Measurements from ENCODE around the gene ZNF831.

Gene ZNF831

DNA sequence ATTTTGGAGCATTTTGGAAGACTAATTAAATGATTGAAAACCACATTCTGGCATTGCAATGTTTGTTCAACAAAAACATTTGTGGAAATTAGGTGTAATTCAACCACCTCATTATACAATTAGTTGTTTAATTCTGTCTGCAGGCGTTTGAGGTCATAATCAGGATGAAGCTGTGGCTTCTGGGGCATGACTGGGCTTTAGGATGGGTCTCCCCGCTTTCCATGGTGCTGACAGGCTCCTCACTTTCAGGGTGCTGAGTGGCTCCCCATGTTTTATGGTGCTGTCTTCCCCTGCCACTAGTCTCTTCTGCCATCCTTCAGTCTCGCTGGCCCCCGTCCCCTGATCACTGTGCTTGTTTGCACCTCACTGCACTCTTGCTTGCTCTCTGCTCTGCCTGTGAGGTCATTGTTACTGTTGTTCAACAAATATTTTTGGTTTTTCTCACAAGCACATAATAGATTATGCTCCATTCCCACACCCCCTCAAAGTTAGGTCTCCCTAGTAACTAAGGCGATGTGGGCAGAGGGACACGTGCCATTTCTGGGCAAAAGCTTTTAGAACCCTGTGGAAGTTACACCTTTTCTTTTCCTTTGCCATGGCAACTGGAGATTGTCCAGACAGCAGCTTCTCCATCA is 25.4 kb upstream of the ZNF831 start:
- in situ Hi-C loops (cut with MboI; ENCODE audit: low sequenced_read_pairs, unreplicated experiment), result no loop called here
- TF ChIP-seq, protein P1, sequence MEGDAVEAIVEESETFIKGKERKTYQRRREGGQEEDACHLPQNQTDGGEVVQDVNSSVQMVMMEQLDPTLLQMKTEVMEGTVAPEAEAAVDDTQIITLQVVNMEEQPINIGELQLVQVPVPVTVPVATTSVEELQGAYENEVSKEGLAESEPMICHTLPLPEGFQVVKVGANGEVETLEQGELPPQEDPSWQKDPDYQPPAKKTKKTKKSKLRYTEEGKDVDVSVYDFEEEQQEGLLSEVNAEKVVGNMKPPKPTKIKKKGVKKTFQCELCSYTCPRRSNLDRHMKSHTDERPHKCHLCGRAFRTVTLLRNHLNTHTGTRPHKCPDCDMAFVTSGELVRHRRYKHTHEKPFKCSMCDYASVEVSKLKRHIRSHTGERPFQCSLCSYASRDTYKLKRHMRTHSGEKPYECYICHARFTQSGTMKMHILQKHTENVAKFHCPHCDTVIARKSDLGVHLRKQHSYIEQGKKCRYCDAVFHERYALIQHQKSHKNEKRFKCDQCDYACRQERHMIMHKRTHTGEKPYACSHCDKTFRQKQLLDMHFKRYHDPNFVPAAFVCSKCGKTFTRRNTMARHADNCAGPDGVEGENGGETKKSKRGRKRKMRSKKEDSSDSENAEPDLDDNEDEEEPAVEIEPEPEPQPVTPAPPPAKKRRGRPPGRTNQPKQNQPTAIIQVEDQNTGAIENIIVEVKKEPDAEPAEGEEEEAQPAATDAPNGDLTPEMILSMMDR (IDR thresholded peaks at IDR 0.05; ENCODE audit: borderline replicate concordance, control extremely low read depth, extremely low read depth, insufficient read depth, missing control alignments), result no peak
- no peak for DNase-seq (ENCODE audit: low spot score)

DNA sequence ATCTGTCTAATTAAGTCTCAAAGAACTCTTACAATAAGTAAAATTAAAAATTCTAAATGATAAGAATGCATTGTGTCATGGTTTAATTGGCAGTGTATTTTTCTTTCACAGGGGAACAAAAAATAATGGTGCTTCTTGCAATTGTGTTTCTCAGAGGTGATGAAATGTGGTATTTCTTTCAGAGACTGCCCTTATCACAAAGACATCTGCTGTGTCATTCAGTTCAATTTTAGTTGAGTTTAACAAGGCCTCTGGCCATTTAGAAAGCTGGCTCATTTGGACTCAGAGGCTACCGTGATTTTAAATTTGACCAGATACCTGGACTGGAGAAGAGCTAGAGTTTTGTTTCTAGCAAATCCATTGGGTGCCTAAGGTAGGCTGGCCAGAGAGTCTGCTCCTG is 23.6 kb upstream of the ZNF831 start:
- DNase-seq (ENCODE audit: low spot score), result no peak
- TF ChIP-seq, protein P1 (IDR thresholded peaks at IDR 0.05; ENCODE audit: borderline replicate concordance, control extremely low read depth, extremely low read depth, insufficient read depth, missing control alignments), result no peak
- in situ Hi-C loops (cut with MboI; ENCODE audit: low sequenced_read_pairs, unreplicated experiment), result no loop called here

DNA sequence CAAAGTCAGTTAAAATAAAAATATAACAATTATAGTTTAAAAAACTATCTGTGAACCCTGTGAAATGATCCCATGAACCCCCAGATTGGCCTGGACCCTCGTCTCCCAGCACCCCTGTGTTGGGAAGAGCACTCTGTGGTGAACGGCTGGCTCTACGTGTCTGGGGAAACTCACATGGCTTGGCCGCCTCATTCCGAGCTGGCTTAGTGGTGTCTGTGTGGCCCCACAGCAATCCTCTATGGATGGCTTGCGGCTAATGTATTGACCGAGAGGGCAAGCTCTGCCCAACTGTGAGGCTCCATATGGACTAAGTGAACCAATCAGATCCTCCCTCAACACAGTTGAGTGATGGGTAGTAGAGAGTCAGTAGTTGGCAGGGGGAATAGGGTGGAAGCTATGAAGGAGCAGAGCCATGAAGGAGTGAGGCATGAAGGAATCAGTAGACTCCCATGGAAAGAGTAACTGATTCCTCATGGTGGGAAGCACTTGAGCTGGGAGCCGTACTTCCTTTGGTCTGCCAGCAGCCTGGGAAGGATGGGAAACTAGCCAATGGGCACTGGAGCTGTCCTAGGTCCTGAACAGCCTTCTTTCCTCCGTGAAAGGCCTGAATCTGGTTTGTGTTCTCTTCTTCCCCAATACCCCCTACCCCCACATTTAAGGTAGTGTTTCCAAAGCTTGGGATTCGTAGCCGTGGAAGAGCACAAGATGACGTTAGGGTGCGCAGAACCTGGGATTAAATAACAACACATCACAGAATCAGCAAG is 21.6 kb upstream of the ZNF831 start:
- TF ChIP-seq, protein P1 (IDR thresholded peaks at IDR 0.05; ENCODE audit: borderline replicate concordance, control extremely low read depth, extremely low read depth, insufficient read depth, missing control alignments), result no peak
- in situ Hi-C loops (cut with MboI; ENCODE audit: low sequenced_read_pairs, unreplicated experiment), result no loop called here
- no peak for DNase-seq (ENCODE audit: low spot score)

DNA sequence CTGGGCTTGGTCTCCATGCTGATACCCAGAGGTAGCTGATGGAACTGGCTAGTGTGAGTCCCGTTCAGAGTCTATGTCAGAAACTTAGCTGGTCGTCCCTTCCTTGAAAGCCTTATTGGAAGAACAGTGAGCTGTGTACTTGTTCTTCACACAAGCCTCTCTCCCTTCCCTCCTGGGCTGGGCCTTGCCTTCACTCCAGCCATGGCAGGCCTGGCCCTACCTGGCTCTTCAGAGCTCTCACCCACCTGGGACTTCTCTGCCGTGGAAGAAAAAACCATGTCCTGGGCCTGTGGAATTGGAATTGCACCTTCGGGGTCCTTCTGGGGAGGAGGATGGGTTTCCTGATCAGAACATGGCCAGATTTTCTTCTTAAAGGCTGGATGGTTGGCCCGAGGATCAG is 20.3 kb upstream of the ZNF831 start:
- TF ChIP-seq, protein P1 (IDR thresholded peaks at IDR 0.05; ENCODE audit: borderline replicate concordance, control extremely low read depth, extremely low read depth, insufficient read depth, missing control alignments), result no peak
- no peak for DNase-seq (ENCODE audit: low spot score)
- in situ Hi-C loops (cut with MboI; ENCODE audit: low sequenced_read_pairs, unreplicated experiment), result no loop called here

DNA sequence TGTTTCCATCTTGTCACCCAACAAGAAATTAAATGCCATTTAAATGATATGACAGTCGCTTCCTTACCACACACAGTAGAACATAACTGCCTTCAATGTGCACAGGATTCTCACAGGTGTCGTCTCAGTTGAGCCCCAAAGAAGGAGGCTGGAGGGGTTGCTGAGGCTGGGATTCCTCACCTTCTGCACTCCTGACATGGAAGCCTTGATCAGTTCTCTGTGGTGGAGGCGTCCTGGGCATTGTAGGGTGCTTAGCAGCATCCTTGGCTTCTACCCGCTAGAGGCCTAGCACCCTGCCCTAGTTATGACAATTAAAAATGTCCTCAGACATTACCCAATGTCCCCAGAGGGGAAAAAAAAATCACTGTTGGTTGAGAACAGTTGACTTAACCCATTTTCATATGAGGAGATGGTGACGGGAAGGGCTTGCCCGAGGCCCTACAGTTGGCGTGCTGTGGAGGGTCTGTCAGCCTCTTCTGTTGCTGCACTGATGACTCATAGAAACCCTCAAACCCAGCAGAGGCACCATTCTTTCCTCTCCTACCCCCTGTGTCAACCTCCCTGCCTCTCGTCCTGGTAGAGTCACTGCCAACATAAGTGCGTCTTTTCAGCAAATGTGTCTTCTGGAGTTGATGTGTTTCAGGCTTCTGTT is 19.3 kb upstream of the ZNF831 start:
- in situ Hi-C loops (cut with MboI; ENCODE audit: low sequenced_read_pairs, unreplicated experiment), result no loop called here
- TF ChIP-seq, protein P1 (IDR thresholded peaks at IDR 0.05; ENCODE audit: borderline replicate concordance, control extremely low read depth, extremely low read depth, insufficient read depth, missing control alignments), result no peak

DNA sequence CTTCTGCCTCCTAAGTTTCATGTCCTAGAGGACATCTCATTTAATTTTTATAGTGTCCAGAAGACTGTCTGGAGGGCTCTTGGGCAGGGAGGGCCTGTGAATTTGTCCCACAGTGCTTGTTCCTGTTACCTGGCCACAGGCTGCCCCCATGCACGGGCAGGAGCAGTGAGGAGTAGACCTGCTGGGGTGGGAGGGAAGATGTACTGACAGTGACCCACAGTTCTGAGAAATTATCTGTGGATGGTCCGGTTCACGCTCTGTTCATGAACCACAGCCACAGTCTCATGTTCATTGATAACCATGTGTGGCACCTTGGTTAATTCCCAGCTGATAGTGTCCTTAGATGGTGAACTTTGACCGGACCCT is 18.8 kb upstream of the ZNF831 start:
- TF ChIP-seq, protein P1 (IDR thresholded peaks at IDR 0.05; ENCODE audit: borderline replicate concordance, control extremely low read depth, extremely low read depth, insufficient read depth, missing control alignments), result no peak
- in situ Hi-C loops (cut with MboI; ENCODE audit: low sequenced_read_pairs, unreplicated experiment), result no loop called here
- DNase-seq (ENCODE audit: low spot score), result no peak

More for the DNA sequence above, 19.3 kb upstream of the ZNF831 start:
- no peak for DNase-seq (ENCODE audit: low spot score)
